ENCODE data around the gene TUBB4B.
"Not testable (repeated sequence)": the region's sequence is repeated elsewhere in the genome, so short reads cannot be mapped to it uniquely, and the experiment has no call there.

Gene TUBB4B

DNA sequence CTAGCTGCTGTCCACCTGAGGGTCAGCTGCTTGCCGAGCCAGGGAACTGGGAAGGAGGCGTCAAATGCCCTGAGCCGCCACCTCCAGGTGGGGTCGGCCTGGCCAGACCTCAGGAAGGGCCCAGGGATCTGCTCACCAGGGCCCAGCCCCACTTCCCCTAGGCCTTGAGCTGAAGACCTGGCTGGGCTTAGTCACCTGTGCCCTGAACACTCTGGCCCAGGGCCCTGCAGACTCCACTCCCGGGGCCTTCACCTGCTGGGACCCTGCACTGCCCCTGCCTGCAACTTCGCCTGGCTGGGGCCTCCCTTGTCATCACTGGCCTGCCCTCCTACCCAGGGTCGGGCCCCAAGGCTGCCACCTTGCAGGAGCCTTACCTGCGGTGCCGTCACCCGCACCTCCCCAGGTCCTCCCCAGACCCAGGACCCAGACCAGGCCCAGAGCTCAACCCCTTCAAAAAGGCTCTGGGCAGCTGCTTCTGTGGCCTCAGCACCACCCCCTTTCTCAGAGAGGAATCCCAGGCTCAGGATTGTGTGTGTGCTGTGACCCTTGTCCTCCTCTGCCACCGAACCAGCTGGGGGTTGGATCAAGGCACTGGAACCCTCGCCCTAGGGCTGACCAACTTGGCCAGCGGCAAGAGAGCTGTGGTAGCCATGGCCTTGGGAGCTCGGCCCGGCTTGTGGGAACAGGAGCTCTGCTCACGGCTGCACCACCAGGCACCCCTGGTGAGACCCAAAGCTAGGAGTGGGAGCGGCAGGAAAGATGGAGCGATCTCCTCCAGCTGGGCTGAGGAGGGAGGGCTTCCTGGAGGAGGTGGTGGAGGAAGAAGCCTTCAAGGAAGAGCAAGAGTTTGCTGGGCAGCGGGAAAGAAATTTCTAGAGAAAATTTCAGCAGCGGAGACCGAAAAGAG lies 12.9 kb downstream of the TUBB4B start:
- DNase-seq, result no peak

GRCh38 chr9:137254624-137255447 lies 13.7 kb downstream of the TUBB4B start, which contains the start of gene NELFB:
TSS of gene NELFB (plus strand) at chr9:137255327.
- peak; percentile 90 for DNase-seq

DNA sequence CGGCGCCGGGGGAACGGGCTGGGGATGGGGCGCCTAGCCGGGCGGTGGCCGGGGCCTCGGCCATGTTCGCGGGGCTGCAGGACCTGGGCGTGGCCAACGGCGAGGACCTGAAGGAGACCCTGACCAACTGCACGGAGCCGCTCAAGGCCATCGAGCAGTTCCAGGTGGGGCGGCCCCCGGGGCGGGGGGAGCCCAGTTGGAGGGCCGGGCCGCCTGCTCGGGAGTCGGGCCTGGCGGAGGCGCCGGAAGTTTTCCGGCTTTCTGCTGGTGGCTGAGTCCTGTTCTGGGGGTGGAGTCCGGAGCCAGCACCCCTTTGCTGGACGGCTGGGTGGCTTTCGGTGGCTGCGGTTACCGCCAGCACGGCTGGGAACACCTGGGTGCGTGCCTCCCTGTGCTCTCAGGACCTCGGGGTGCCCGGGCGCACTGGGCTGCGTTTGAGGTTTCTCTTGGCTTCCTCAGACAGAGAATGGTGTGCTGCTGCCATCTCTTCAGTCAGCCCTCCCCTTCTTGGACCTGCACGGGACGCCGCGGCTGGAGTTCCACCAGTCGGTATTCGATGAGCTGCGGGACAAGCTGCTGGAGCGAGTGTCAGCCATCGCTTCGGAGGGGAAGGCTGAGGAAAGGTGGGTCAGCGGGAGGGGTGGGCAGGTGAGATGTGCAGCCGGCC lies 14.5 kb downstream of the TUBB4B start:
- DNase-seq, result no peak

GRCh38 chr9:137256362-137256761 lies 15.3 kb downstream of the TUBB4B start:
- no peak for DNase-seq

DNA sequence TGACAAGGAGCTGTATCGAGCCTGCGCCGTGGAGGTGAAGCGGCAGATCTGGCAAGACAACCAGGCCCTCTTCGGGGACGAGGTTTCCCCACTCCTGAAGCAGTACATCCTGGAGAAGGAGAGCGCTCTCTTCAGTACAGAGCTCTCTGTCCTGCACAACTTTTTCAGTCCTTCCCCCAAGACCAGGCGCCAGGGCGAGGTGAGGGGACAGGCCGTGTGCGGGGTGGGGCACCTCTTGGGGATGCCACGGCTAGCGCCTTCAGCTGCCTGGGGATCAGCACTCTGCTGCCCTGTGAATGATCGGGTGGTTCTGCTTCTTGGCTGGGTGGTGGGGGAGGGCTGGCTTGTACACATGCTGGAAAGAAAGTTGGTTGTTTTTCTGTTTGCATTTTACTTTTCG lies 15.8 kb downstream of the TUBB4B start:
- no peak for DNase-seq

DNA sequence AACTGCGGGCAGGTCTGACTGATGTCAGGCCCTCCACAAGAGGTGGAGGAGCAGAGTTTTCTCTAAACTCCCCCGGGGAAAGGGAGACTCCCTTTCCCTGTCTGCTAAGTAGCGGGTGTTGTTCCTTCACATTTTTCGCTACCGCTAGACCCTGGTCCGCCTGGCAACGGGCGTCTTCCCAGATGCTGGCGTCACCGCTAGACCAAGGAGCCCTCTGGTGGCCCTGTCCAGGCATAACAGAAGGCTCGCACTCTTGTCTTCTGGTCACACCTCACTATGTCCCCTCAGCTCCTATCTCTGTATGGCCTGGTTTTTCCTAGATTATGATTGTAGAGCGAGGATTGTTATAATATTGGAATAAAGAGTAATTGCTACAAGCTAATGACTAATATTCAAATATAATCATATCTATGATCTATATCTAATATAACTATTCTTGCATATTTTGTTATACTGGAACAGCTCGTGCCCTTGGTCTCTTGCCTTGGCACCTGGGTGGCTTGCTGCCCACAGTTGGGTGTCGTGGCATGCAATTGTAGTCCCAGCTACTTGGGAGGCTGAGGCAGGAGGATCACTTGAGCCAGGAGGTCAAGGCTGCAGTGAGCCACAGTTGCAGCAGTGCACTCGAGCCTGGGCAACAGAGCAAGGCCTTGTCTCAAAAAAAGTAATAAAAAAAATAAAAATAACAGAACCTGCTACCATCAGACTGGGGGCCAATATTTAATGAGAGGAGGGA lies 21.3 kb downstream of the TUBB4B start:
- not testable (repeated sequence) for DNase-seq

GRCh38 chr9:137262909-137263285 lies 21.8 kb downstream of the TUBB4B start:
- no peak for DNase-seq

DNA sequence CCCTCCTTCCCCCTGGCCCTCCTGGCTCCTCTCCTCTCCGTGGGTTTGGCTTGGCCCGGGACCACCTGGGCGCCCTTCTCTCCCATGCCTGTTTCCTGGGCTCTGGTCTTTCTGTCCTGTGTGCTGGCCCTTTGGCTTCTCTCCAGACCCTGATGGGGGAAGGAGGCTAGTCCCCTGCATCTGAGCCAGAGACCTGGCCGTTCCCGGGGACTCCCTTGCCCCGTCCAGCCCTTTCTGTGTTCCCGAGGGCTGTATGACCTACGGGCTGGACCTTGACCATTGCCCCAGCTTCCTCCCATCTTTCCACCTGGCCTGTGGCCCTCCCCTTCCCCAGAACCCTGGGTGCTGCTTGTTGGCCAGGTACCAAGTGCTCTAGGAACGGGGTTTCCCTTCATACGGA lies 22.4 kb downstream of the TUBB4B start:
- no peak for DNase-seq

GRCh38 chr9:137264067-137264466 lies 23.0 kb downstream of the TUBB4B start:
- no peak for DNase-seq

- no peak for DNase-seq
These were observed 24.5 kb downstream of the TUBB4B start for GRCh38 chr9:137265496-137266161.

GRCh38 chr9:137266162-137266527 lies 25.1 kb downstream of the TUBB4B start:
- no peak for DNase-seq

DNA sequence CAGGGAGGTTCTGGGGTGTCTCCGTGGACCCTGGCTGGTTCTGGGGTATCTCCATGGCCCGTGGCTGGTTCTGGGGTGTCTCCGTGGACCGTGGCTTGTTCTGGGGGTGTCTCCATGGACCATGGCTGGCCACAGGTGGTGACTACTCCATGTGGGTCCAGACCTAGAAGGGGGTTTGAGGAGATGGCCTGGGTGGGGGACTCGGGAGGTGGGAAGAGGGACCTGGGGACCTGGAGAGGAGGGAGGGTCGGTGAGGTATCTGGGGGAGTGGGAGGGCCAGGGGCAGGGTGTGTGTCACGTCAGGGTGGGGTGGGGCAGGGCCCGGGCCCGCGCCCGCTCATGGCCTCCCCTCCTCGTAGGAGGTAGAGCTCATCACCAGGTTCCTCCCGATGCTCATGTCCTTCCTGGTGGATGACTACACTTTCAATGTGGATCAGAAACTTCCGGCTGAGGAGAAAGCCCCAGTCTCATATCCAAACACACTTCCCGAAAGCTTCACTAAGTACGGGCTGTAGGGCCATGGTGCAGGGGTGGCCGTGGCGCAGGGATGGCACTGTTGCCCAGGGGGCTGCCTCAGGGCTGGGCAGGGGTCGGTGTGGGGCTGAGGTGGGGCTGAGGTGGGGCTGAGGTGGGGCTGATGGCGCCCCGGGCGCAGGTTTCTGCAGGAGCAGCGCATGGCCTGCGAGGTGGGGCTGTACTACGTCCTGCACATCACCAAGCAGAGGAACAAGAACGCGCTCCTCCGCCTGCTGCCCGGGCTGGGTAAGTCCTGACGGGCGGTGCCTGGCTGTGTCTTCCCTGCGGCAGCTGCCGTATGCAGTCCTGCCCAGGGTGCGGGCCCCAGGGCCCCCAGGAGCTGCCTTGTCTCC lies 25.7 kb downstream of the TUBB4B start:
- no peak for DNase-seq

GRCh38 chr9:137267933-137268355 lies 26.9 kb downstream of the TUBB4B start:
- no peak for DNase-seq

DNA sequence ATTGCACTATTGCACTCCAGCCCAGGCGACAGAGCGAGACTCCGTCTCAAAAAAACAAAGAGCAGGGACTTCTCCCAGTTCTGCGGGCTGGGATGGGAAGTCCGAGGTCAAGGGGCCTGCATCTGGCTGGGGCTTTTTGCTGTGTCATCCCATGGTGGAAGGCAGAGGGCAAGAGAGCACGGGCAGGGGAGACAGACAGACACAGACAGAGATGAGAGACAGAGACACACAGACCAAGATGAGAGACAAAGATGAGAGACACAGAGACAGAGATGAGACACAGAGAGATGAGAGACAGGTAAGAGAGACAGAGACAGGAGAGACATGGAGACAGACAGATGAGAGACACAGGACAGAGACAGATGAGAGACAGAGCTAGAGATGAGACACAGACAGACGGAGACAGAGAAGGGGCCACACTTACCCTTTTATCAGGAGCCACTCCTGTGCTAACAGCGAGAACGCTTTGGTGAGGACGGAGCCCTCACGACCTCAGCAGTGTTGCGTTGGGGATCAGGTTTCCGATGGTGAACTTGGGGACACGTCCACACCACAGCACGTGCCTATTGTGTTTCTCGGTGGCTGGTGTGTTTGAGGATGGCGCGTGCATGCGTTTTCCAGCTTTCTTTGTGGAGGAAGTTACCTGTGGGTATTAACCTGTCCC lies 27.6 kb downstream of the TUBB4B start:
- DNase-seq, result no peak

- DNase-seq, result no peak
These were observed 28.2 kb downstream of the TUBB4B start for GRCh38 chr9:137269231-137269772.

- no peak for DNase-seq
These were observed 30.0 kb downstream of the TUBB4B start for GRCh38 chr9:137270929-137271695.

DNA sequence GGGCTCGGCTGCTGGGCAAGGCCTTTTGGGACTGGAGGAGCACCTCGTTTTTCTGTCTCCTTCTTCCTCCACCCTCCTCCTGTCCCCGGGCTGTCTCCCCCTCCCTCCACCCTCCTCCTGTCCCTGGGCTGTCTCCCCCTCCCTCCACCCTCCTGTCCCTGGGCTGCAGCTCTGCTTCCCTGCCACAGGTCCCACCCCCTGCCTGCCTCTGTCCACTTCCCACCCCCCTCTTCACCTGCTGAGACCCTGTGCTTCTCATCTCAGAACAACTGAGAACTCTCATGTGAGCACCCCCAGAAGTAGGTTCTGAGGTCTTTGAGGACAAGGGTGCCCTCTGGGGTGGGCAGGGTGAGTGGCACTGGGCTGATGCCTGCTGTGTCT lies 30.6 kb downstream of the TUBB4B start:
- DNase-seq, result no peak

GRCh38 chr9:137272241-137273094 lies 31.4 kb downstream of the TUBB4B start:
- no peak for DNase-seq

Measured in stimulated activated naive CD4-positive, alpha-beta T cell treated with Interleukin-2 at 50 U/mL for 16 hours (primary cell).